MM.1S (cell line): Measurements from ENCODE around the gene GFPT2.

Experiments
- DNase-seq: peaks from one replicate; pipeline ENCODE4 v3.0.0-alpha.2; 2015
- H2AFZ ChIP-seq: fragments of 300-600 bp; sonication (generic); 2 replicates; pipeline ENCODE4 v1.6.0; 2016; ENCODE audit warnings: antibody characterized with exemption, low read length
- H3F3A ChIP-seq: fragments of 300-600 bp; sonication (generic); 2 replicates; pipeline ENCODE4 v1.6.1; 2016; ENCODE audit warnings: mild to moderate bottlenecking, antibody characterized with exemption, low read length, moderate library complexity, mixed read lengths; ENCODE audit not compliant: insufficient read depth
- H3K27ac ChIP-seq: fragments of 300-600 bp; sonication (generic); 2 replicates; pipeline ENCODE4 v1.5.1; 2016; ENCODE audit warnings: mild to moderate bottlenecking, low read length
- H3K27me3 ChIP-seq: fragments of 300-600 bp; sonication (generic); replicated peaks from 2 replicates; pipeline ENCODE4 v1.6.0; 2016; ENCODE audit warnings: low read length; ENCODE audit not compliant: insufficient read depth
- H3K36me3 ChIP-seq: fragments of 300-600 bp; sonication (generic); replicated peaks from 2 replicates; pipeline ENCODE4 v1.6.1; 2016; ENCODE audit warnings: mild to moderate bottlenecking, low read length, mixed read lengths; ENCODE audit not compliant: insufficient read depth
- H3K4me1 ChIP-seq: fragments of 300-600 bp; sonication (generic); 2 replicates; pipeline ENCODE4 v1.6.1; 2016; ENCODE audit warnings: low read length, mixed read lengths
- H3K4me2 ChIP-seq: fragments of 300-600 bp; sonication (generic); 2 replicates; pipeline ENCODE4 v1.6.0; 2016; ENCODE audit warnings: low read depth, low read length
- H3K4me3 ChIP-seq: fragments of 300-600 bp; sonication (generic); 2 replicates; pipeline ENCODE4 v1.5.1; 2016; ENCODE audit warnings: low read length, mixed read lengths
- H3K79me2 ChIP-seq: fragments of 300-600 bp; sonication (generic); 2 replicates; pipeline ENCODE4 v1.6.1; 2016; ENCODE audit warnings: mixed run types, low read length, mixed read lengths
- H3K9ac ChIP-seq: fragments of 300-600 bp; sonication (generic); 2 replicates; pipeline ENCODE4 v1.6.1; 2016; ENCODE audit warnings: low read length, mixed read lengths
- H3K9me2 ChIP-seq: fragments of 300-600 bp; sonication (generic); replicated peaks from 2 replicates; pipeline ENCODE4 v1.6.1; 2016; ENCODE audit warnings: mild to moderate bottlenecking, low read length, mixed read lengths; ENCODE audit not compliant: insufficient read depth
- H3K9me3 ChIP-seq: fragments of 300-600 bp; sonication (generic); replicated peaks from 2 replicates; pipeline ENCODE4 v1.6.1; 2016; ENCODE audit warnings: mild to moderate bottlenecking, low read length, mixed read lengths; ENCODE audit not compliant: insufficient read depth
- H4K20me1 ChIP-seq: fragments of 300-600 bp; sonication (generic); 2 replicates; pipeline ENCODE4 v1.6.1; 2016; ENCODE audit warnings: mild to moderate bottlenecking, low read length, moderate library complexity, mixed read lengths; ENCODE audit not compliant: insufficient read depth
- EZH2 ChIP-seq: fragments of 300-600 bp; sonication (generic); optimal IDR thresholded peaks from 2 replicates; pipeline ENCODE3; 2017; ENCODE audit warnings: low read depth, mild to moderate bottlenecking, antibody characterized with exemption, low read length, mixed read lengths
- EZH2phosphoT487 ChIP-seq: fragments of 300-600 bp; sonication (generic); IDR thresholded peaks from 2 replicates; pipeline ENCODE4 v1.6.1; 2018; ENCODE audit warnings: antibody characterized with exemption, low read length
- TF ChIP-seq, protein P1 (sequence below): fragments of 300-600 bp; sonication (generic); IDR thresholded peaks from 2 replicates; pipeline ENCODE4 v1.5.1; 2016; ENCODE audit warnings: antibody characterized with exemption, low read length, mixed read lengths

GFPT2 gene

DNA sequence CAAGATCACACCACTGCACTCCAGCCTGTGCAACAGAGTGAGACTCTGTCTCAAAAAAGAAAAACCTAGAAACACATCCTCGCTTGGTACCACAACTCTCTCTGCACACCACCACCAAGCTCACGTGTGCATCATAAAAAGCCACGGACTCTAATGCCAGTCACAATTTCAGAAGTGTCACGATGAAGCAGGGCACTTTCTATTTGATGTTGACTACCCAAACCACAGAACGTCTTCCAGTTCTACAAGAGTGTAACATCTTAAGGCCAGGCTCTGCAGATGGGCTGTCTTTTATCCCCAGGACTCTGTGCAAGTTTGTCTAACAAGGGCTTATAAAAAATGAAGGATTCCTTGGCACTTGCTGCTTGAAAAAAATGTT lies 22.9 kb downstream of the GFPT2 start:
- DNase-seq = no peak
- no peaks in the 10 kb centered on the region for H4K20me1 ChIP-seq
- H3K9ac ChIP-seq = no peak overlapping the region
- H3K36me3 ChIP-seq = no peaks in the 10 kb centered on the region
- no peak overlapping the region for H3K4me3 ChIP-seq
- H3K27ac ChIP-seq = no peak overlapping the region
- TF ChIP-seq EZH2phosphoT487 = no peak
- TF ChIP-seq EZH2 = no peak
- TF ChIP-seq, protein P1, sequence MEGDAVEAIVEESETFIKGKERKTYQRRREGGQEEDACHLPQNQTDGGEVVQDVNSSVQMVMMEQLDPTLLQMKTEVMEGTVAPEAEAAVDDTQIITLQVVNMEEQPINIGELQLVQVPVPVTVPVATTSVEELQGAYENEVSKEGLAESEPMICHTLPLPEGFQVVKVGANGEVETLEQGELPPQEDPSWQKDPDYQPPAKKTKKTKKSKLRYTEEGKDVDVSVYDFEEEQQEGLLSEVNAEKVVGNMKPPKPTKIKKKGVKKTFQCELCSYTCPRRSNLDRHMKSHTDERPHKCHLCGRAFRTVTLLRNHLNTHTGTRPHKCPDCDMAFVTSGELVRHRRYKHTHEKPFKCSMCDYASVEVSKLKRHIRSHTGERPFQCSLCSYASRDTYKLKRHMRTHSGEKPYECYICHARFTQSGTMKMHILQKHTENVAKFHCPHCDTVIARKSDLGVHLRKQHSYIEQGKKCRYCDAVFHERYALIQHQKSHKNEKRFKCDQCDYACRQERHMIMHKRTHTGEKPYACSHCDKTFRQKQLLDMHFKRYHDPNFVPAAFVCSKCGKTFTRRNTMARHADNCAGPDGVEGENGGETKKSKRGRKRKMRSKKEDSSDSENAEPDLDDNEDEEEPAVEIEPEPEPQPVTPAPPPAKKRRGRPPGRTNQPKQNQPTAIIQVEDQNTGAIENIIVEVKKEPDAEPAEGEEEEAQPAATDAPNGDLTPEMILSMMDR = no peak
- H3K4me1 ChIP-seq = no peaks in the 10 kb centered on the region
- H2AFZ ChIP-seq = no peak overlapping the region
- no peaks in the 10 kb centered on the region for H3F3A ChIP-seq
- no peaks in the 10 kb centered on the region for H3K9me3 ChIP-seq
- H3K9me2 ChIP-seq = no peaks in the 10 kb centered on the region
- H3K4me2 ChIP-seq = no peak overlapping the region
- H3K27me3 ChIP-seq = peaks cover 42% of the 10 kb centered on the region
- H3K79me2 ChIP-seq = no peaks in the 10 kb centered on the region

DNA sequence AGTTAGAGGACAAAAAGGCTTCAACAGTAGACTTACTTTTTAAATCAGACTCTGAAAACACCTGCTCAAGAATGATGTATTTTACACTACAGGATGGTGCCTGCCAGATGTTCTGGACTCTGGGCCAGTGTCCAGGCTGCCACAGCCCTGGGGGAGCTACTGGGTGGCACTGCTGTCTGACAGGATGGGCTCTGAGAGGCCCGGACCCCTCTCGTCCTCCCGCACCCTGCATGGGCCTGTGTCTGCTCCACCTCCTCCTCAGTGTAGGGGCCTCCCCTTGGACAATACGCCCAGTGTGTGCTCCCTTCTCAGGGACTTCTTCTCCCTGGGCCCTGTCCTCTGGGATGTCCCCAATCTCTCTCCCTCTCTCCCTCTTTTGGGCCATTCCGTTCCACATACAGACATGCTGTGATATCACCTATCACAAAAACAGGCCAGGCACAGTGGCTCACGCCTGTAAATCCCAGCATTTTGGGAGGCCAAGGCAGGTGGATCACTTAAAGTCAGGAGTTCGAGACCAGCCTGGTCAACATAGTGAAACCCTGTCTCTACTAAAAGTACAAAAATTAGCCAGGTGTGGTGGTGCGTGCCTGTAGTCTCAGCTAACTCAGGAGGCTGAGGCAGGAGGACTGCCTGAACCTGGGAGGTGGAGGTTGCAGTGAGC lies 23.4 kb downstream of the GFPT2 start:
- H3K79me2 ChIP-seq = no peaks in the 10 kb centered on the region
- no peaks in the 10 kb centered on the region for H4K20me1 ChIP-seq
- H3K4me3 ChIP-seq = no peak overlapping the region
- H3K27ac ChIP-seq = no peak overlapping the region
- no peak overlapping the region for H3K9ac ChIP-seq
- H3K9me3 ChIP-seq = no peaks in the 10 kb centered on the region
- TF ChIP-seq EZH2 (no peak), EZH2phosphoT487 (no peak)
- TF ChIP-seq, protein P1 = no peak
- H3K4me2 ChIP-seq = no peak overlapping the region
- no peaks in the 10 kb centered on the region for H3K36me3 ChIP-seq
- no peaks in the 10 kb centered on the region for H3K4me1 ChIP-seq
- peaks cover 47% of the 10 kb centered on the region for H3K27me3 ChIP-seq
- no peak for DNase-seq
- H3K9me2 ChIP-seq = no peaks in the 10 kb centered on the region
- no peak overlapping the region for H2AFZ ChIP-seq
- no peaks in the 10 kb centered on the region for H3F3A ChIP-seq

DNA sequence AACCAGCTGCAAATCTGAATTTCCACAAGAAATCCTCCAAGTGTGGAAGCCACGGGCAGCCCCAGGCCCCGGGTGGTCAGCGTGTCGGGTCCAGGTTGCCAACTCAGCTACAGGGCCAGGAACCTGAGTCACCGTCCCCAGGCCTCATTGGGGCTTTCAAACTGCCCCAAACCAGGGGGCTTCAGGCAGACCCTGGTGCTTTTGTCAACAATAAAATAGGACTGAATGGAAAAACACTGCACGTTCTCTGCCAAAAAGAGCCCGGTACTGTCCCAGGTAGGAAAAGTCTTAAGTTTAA lies 24.0 kb downstream of the GFPT2 start:
- H3K4me1 ChIP-seq = no peaks in the 10 kb centered on the region

More for the DNA sequence above, 24.0 kb downstream of the GFPT2 start:
- no peaks in the 10 kb centered on the region for H3K36me3 ChIP-seq
- H3K4me2 ChIP-seq = no peak overlapping the region
- no peak overlapping the region for H2AFZ ChIP-seq
- no peaks in the 10 kb centered on the region for H4K20me1 ChIP-seq
- no peaks in the 10 kb centered on the region for H3F3A ChIP-seq
- no peaks in the 10 kb centered on the region for H3K79me2 ChIP-seq
- no peak overlapping the region for H3K9ac ChIP-seq
- no peaks in the 10 kb centered on the region for H3K9me2 ChIP-seq
- H3K27ac ChIP-seq = no peak overlapping the region
- DNase-seq = no peak
- TF ChIP-seq EZH2 (no peak), EZH2phosphoT487 (no peak)
- TF ChIP-seq, protein P1 = no peak
- H3K4me3 ChIP-seq = no peak overlapping the region
- peaks cover 54% of the 10 kb centered on the region for H3K27me3 ChIP-seq
- no peaks in the 10 kb centered on the region for H3K9me3 ChIP-seq
